HG03354 (cell line): ENCODE measurements around the gene NFYC.

ENCODE experiments used
- ATAC-seq: cut with Tn5 transposase; IDR thresholded peaks from one replicate; pipeline ENCODE4 v1.9.1; 2021; ENCODE audit warnings: mild to moderate bottlenecking; ENCODE audit not compliant: unreplicated experiment, poor library complexity, severe bottlenecking

The NFYC gene

DNA sequence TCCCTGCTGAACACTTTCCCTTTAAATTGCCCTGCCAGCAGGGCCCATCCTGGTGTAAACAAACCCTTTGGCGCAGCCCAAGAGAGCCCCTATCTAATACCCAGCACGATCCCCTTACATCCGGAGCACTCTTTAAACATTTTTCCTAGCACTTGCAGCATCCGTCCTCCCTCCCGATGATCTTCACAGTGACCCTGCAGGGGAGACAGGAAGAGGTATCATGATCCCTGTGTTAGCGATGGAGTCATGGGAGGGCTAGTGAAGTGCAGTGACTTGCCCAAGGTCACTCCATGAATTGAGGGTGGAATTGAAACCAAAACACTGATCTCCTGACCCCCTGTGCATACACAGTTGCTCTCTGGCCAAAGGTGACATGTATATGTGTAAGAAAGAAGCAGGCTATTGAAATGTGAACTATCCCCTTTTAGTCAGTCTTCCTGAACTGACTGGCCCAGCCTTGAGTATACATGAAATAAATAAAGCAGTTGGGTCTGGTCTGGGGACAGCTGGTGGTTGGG lies 82.3 kb downstream of the NFYC start:
- no peak for ATAC-seq

DNA sequence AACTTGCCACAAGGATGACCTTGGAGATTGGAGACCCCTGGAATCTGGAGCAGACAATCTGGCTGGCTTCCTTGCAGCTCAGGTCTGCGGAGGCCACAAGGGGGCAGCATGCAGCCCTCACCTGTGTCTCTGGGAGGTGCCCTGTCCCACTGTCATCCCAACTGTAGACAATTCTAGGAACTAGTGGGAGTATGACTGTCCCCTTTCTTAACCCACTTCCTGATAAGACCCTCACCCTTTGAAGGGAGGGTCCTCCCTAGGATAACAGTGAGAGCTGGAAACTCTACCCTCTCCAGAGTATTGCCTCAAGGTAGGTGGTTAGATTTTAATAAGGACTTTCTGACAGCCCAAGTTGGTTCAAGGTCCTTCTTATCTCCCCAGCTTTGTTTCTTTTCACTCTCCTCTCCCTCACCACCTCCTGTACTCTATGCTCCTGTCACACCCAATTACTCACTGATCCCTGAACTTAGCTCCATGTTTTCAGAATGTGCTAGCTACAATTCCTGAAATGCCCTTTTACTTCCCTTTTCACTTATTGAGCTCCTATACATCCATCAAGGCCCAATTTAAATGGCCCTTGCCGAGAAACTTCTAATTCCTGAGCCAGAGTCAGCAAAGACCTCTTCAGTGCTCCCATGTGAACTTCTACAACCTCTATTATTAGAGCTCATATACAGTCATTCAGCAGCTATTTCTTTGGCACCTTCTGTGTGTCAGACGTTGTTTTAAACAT lies 82.9 kb downstream of the NFYC start:
- ATAC-seq: no peak

DNA sequence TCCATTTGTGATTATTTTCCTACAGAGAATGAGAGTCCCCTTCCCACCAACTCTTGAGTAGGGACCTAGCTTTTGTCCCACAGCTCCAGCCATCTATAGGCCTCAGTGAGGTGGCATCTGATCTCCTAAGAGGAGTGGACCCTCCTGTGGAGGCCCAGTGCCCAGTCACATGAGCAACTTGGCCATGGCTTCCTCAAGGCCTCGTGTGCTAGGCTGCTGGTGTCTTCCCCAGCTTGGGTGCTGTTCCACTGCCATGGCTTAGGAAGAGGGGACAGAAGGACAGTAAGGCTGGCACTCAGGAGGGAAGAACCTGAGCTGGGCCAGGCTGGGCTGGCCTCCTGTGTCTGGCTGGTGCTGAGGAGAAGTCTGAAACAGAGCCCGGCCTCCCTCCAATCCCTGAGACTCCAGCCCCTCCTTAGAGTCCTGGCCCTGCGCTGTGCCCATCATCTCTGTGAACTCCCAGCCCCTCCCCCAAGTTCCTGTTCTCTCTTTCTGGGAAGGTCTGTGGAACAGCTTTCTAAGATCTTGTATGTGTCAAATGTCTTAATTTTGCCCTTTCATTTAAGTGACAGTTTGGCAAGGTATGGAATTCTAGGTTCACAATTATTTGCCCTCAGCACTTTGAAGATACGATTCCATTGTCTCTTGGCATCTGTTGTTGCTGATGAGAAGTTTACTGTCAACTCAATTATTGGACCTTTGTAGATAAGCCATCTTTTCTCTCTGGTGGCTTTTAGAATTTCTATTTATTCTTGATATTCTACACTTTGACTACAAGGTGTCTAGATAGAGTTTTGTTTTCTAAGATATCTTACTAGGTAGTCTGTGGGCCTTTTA lies 85.0 kb downstream of the NFYC start:
- ATAC-seq: no peak

DNA sequence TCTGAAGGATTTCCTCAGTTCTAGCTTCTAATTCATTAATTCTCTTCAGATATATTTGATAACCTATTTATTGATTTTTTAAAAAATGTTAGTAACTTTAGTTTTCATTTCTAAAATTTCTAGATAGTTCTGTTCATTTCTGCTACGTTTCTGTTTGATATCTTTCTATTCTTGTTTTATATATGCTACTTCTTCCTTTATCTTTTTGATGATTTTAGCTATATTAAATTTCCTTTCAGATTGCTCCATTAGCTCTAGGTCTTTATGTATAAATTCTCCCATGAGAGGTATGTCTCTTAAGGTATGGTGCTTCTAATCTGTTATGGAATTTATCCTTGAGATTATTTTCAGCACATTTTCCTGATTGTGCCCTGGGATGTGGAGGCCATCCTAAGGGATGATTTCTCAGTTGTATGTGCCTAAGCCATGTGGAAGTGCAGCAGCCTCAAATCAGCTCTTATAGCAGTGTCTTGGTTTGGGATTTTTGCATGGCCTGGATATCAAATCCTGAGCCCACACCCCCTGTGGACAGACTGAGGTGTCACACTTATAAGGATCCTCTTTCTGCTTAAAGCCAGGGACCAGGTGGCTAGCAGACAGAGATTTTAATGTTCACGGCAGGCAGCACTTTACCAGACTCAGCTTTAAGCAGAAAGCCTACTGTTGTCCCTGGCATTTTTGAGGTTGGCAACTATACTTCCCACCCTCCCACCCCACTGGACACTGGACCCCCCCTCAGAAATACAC lies 85.9 kb downstream of the NFYC start:
- no peak for ATAC-seq

DNA sequence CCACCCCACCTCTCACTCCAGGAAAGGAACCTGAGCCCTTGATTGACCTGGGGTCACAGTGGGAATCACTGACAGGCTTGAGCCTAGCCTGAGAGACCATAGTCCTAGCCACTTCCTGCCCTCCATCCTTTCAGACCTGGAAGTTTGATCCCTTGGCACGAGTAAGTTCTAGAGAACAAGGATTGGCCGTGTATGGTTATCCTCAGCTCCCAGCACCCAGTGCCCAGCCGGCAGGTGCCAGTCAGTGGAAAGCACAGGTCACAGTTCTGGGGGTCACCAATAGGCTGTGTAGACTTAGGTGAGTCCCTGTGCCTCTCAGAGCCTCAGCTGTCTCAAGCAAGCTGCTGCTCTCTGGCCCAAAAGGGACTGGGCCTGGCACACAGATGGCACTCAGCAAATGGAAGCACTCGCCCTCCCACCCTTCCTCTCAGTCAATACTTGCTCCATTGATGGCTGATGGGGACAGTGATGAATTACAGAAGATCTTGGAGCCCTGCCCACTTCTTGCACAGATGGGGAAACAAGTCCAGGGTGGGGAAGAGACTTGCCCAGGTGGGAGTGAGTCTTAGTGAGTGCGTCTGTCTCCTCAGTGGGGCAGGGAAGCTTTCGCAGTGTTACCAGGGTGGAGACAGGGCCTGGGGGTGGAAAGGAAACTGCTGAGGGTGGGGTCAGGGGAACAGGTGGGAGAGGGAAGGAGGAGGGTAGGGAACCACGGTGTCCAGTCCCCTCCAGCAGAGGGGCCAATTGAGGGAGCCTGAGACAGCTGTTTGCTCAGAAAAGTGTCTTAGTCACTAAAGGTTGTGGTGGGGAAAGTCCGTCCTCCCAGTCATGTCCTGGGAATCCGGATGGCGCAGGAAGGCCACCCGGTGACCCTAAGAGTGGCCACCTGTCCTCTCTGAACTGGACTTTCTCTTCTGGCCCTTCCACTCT lies 89.4 kb downstream of the NFYC start:
- no peak for ATAC-seq

DNA sequence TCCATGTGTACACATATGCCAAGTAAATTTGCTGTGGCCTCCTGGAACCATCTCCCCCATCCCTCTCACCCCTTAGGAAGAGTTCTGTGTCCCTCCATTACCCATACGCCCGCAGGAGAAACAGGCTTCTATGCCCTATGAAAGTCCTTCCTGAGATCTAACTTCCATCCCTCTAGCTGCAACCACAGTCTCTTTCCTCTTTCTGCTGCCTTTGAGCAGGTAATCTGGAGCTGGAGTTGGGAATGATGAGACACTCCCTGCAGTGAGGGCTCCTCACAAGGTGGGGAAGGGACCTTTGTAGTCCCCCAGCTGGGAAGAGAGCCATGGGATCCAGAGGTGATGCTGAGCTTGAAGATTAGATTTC lies 90.1 kb downstream of the NFYC start:
- ATAC-seq: no peak

DNA sequence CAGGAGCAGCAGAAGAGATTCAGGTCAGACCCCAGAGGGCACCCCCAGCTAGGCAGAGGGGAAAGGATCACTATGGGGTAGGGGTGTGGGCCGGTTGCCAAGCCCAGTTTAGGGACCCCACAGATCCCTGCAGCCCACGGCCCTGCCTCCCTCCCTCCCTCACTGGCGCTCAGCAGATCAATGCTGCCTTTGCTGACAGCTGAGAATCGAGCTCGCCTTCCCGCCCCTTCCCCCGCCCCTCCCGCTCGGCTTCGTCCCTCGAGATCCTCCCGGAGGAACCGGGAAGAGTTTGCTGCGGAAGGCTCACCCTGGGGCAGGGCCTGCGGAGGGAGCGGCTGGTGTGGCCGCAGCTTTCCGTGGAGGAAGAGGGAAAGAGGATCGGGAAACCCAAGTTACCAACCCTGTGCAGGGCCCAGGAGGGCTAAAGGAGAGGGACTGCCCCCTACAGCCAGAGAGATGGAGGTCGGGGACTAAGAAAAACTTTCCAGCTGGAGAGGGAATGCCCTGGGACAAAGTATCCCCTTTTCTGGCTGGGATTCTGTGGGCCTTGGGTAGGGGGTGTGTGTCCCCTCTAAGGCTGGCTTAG lies 91.0 kb downstream of the NFYC start:
- ATAC-seq: no peak

DNA sequence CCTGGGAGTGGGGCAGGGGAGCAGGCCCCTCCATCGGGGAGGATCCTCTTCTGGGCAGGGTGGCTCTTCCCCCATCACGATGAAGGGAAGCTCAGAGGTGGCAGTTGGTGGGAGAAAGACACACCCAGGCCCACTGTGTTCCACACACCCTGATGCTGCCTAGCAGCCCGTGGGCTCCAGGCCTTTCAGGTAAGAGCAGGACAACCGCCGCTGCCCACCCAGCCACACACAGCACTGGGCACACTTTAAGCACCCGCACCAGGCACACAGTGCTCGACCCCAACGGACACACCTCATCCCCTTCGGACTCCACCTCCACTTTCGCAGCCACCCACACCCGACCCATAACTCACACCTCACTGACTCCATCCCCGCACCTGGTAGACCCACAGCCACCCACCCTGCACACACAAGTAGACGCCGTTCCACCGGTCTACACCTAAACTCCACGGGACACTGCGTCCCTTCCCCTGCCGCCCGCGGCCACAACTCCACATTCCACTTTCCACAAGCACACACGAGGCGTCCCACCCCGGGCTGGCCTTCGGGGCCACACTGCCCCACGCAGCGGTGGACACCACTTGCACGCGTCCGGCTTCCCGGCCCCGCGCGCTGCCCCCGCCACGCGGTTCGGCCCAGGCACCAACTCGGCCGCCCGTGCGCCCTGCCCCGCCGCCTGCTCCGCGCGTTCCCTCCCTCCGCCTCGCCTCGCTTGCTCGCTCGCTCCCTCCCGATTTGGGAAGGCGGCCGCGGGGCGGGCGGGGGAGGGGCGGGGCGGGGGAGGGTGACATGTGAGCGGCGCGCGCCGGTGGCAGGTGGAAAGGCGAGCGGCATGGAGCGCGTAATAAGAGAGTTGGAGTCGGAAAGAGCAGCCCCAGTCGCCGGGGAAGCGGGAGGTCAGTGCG lies 91.7 kb downstream of the NFYC start, which contains the start of gene KCNQ4:
KCNQ4 (plus strand) TSS at position 787 of the 905 bp plus-strand sequence. CDS start 307 bp downstream, outside the sequence.
- no peak for ATAC-seq

DNA sequence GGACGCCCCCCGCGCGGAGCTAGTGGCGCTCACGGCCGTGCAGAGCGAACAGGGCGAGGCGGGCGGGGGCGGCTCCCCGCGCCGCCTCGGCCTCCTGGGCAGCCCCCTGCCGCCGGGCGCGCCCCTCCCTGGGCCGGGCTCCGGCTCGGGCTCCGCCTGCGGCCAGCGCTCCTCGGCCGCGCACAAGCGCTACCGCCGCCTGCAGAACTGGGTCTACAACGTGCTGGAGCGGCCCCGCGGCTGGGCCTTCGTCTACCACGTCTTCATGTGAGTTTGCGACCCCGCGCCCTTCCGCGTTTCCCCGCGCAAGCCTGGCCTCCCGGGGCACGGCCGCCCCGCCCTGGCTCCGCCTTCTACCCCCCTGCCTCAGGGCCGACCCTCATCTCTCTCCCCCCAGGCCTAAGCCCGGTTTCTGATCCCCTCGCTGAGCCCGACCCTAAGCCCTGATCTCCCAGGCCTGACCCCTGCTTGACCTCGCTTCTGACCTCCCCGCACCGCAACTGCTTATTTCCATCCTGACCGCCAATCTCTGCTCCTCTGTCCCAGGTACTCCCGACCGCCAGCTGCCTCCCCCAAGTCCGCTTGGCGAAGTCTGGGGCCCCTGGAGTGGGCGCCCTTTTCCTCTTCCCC lies 92.8 kb downstream of the NFYC start:
- ATAC-seq: no peak

DNA sequence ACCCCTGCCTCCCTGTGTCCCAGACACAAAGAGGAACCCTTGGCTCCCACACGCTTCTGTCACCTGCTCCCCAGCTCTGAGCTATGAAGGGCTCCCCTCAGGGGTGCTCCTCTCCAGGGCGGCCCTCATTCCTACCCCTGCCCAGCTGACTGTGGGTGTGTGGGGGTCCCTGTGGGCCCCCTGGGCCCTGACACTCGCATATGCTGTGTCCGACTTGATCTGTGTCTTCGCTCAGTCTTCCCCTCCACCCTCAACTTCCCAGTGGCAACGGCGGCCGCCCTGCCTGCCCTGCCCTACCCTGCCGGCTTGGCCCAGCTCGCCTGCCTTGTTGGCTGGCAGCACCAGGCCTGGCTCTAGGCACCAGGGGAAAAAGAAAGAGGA lies 93.3 kb downstream of the NFYC start:
- ATAC-seq: no peak

DNA sequence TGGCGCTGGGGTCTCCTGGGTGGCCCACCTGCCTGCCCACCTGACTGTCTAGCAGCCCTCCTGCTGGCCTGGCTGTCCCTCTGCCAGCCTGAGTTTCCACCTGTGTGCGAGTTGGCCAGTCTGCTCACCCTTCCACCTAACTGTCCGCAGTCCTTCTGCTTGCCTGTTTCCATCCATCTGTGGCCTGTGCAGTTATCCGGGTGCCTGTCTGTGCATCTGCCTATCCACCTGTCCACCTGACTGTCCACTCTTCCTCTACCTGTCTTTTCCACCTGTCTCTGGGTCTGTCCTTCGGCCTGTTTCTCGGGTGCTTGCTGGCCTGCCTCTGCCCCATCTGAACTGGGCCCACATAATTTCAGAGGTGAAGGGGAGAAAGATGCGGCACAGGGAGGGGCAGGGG lies 93.9 kb downstream of the NFYC start:
- ATAC-seq: no peak

DNA sequence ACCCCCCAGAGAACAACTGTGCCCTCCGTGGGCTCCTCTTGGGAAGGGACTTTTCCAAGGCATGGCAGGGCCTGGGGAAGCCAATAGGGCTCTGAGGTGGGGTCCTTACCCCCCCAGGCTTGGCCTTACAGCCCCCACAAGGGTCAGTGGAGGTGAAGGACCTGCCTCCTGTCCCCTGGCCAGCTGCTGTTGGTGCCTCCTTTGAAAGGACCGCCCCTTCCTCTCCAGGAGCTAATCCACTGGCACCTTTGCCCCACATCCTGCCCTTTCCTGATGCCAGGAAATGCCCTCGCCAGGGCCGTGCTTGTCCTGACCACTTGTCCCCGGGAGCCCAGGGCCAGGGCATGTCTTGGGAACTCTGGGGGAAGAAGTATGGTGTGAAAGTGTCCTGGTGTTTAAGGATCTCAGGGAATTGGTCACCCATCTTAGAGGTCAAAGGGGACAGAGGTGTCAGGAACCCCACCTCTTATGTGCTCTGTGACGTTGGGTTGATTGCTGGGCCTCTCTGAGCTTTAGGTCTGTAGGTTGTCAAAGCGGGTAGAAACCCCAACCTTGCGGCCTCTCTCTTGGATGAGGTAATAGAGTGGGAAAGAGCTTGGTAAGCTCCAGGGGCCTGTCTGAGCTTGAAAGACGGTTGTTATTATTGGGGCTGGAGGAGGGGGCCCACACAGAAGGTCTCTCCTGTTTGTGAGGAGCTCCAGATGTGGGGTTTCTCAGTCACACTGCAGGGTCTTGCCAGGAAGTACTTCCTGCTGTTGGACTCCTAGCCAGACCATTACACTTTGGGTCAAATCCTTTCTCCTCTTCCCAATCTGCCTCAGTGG lies 94.9 kb downstream of the NFYC start:
- no peak for ATAC-seq

DNA sequence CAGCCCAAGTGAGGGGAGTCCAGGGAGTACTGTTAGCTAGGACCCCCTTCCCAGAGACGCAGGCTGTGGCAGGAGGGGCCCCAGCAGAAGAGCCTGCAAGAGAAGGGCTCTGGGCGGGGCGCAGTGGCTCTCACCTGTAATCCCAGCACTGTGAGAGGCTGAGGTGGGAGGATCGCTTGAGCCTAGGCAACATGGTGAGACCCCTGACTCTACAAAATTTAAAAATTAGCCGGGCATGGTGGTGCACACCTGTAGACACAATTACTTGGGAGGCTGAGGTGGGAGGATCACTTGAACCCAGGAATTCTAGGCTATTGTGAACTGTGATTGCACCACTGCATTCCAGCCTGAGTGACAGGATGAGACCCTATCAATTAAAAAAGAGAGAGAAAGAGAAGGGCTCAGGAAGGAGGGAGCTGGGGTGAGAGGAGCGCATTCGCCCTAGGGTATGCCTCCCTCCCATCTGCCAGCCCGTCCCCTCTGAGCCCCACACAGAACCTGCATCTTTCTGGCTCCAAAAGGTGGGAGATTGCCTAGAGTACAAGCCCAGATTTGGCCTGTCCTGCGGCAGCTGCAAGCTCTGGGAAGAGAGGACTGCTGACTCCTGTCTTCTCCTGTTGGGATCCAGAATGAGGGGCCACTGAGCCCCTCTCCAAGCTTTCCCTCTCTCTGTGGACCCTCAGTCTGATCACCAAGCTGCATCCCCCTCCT lies 95.6 kb downstream of the NFYC start:
- ATAC-seq: no peak

DNA sequence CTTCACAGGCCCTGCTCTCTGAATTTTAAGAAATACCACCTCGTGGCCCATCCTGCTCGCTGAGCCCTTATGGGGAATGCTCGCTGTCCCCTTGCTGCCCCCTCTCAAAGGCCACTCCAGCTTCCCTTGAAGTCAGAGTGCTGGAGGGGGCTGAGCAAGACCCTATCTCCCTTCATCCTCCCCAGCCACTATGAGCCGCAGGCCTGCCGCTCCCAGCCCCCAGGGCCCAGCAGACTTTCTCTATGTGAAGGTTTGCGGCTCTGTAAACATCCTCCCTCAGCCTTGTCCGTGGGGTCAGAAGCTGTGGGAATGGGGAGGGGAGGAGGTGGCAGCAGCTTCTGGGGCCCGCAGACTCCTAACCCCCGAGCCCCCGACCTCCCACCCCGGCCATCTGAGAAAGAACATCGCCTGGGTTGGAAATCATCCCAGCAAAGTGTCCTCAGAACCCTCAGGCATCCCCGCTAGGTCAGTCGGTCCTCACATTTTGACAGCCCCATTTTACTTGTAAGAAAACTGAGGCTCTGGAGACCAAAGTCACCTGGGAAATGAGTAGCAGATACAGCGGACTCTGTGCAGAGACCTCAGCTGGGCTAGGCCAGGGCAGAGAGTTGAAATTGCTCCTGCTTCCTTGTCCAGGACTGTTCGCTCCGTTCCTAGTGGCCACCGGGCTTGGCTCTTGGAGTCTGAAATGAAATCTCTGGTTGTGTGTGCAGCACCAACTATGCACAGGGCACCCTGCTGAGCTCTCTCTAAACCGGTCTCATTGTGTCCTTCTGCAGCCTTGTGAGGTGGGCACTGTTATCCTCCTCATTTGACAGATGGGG lies 96.4 kb downstream of the NFYC start:
- ATAC-seq: no peak

DNA sequence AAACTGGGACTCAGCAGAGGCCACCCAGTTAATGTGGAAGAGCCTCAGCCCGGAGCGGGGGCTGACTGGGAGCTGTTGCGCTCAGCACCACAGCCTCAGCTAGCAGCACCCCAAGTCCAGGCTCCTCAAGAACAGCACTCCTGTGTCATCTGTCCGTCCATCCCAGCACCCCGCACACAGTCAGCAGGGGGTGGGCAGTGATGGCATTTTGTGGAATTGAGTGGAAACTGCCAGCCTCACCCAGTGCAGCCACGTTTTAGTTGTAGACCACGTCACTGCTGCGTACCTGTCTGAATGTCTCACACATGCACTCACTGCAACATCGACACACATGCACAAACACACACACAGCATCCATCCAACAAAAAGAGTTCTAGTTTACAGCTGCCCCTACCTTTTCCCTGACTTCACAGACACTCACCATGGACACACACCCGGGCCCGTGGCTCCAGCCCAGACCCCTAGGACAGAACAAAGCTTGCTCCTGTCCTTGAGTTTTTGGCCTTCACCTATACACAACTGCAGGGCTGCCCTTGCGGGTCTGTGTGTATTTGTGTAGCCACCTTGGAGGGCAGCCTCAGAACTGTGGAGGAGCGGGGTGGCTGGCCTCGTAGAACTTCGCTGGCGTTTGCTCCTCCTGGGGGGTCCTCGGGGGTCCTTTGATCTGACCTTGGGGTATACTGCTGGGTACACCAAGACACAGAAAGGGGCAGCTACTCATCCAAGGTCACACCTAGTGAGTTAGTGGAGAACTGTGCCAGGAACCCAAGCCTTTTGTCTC lies 97.2 kb downstream of the NFYC start:
- no peak for ATAC-seq
